Loucy (cell line): ENCODE results near the gene DRAM1.

Source experiments
- H2AFZ ChIP-seq: fragments of 200-600 bp; sonication (generic); 2 replicates; pipeline ENCODE4 v1.6.0; 2016; ENCODE audit warnings: antibody characterized with exemption, mild to moderate bottlenecking, low read length, moderate library complexity
- H3F3A ChIP-seq: fragments of 200-600 bp; 2 replicates; pipeline ENCODE4 v1.6.0; 2016; ENCODE audit warnings: antibody characterized with exemption, low read depth, mild to moderate bottlenecking
- H3K27me3 ChIP-seq: fragments of 200-600 bp; sonication (generic); 2 replicates; pipeline ENCODE4 v1.6.1; 2014; ENCODE audit warnings: low read length, mild to moderate bottlenecking; ENCODE audit not compliant: insufficient read depth, poor library complexity, severe bottlenecking
- H3K36me3 ChIP-seq: fragments of 200-600 bp; sonication (generic); 2 replicates; pipeline ENCODE4 v1.6.1; 2016; ENCODE audit warnings: low read length; ENCODE audit not compliant: insufficient read depth
- H3K4me1 ChIP-seq: fragments of 200-600 bp; sonication (generic); 2 replicates; pipeline ENCODE4 v1.5.1; 2014; ENCODE audit warnings: low read length, mild to moderate bottlenecking; ENCODE audit not compliant: insufficient read depth, poor library complexity, severe bottlenecking
- H3K4me2 ChIP-seq: fragments of 200-600 bp; sonication (generic); 2 replicates; pipeline ENCODE4 v1.6.0; 2014; ENCODE audit warnings: antibody characterized with exemption, low read length, low read depth, mild to moderate bottlenecking; ENCODE audit not compliant: poor library complexity, severe bottlenecking
- H3K4me3 ChIP-seq: fragments of 200-600 bp; sonication (generic); 2 replicates; pipeline ENCODE4 v1.5.1; 2014; ENCODE audit warnings: low read length, mild to moderate bottlenecking, mixed read lengths; ENCODE audit not compliant: poor library complexity, severe bottlenecking
- H3K79me2 ChIP-seq: fragments of 200-600 bp; sonication (generic); 2 replicates; pipeline ENCODE4 v1.6.1; 2014; ENCODE audit warnings: low read length; ENCODE audit not compliant: insufficient read depth
- H3K9ac ChIP-seq: fragments of 200-600 bp; sonication (generic); 2 replicates; pipeline ENCODE4 v1.6.0; 2014; ENCODE audit warnings: mild to moderate bottlenecking, low read depth, low read length, moderate library complexity; ENCODE audit not compliant: poor library complexity, severe bottlenecking
- H3K9me2 ChIP-seq: fragments of 200-600 bp; sonication (generic); replicated peaks from 2 replicates; pipeline ENCODE4 v1.6.1; 2016; ENCODE audit warnings: low read depth, low read length, mixed read lengths
- H3K9me3 ChIP-seq: fragments of 200-600 bp; sonication (generic); 2 replicates; pipeline ENCODE4 v1.6.1; 2014; ENCODE audit warnings: mild to moderate bottlenecking, antibody characterized with exemption, low read length, low read depth; ENCODE audit not compliant: insufficient read depth
- H4K20me1 ChIP-seq: fragments of 200-600 bp; sonication (generic); 2 replicates; pipeline ENCODE4 v1.6.0; 2014; ENCODE audit warnings: antibody characterized with exemption, low read length, mild to moderate bottlenecking; ENCODE audit not compliant: insufficient read depth, poor library complexity, severe bottlenecking
- CTCF ChIP-seq: fragments of 200-600 bp; sonication (generic); conservative IDR thresholded peaks from 2 replicates; pipeline ENCODE4 v1.5.1; 2014; ENCODE audit warnings: mild to moderate bottlenecking, antibody characterized with exemption, low read length
- EZH2phosphoT487 ChIP-seq: fragments of 200-600 bp; IDR thresholded peaks from 2 replicates; pipeline ENCODE4 v1.6.1; 2018; ENCODE audit warnings: antibody characterized with exemption, mild to moderate bottlenecking, moderate library complexity, borderline replicate concordance

The DRAM1 gene

GRCh38 chr12:101919447-101919846 lies 42.1 kb downstream of the DRAM1 start:
- Histone ChIP-seq H3K4me1 (no peaks in the 10 kb centered on the region), H3K4me3 (no peak overlapping the region), H3K9ac (no peak overlapping the region), H3F3A (no peaks in the 10 kb centered on the region), H4K20me1 (no peaks in the 10 kb centered on the region), H3K9me3 (no peaks in the 10 kb centered on the region), H3K9me2 (no peaks in the 10 kb centered on the region), H3K79me2 (no peaks in the 10 kb centered on the region), H3K4me2 (no peak overlapping the region), H3K36me3 (no peaks in the 10 kb centered on the region), H2AFZ (no peak overlapping the region), H3K27me3 (no peaks in the 10 kb centered on the region)
- no peak for TF ChIP-seq CTCF

GRCh38 chr12:101920906-101921305 lies 43.5 kb downstream of the DRAM1 start:
- Histone ChIP-seq H3K4me2 (no peak overlapping the region), H4K20me1 (no peaks in the 10 kb centered on the region), H3K9me3 (no peaks in the 10 kb centered on the region), H3K4me1 (no peaks in the 10 kb centered on the region), H3K36me3 (no peaks in the 10 kb centered on the region), H3K9me2 (no peaks in the 10 kb centered on the region), H3K4me3 (no peak overlapping the region), H3K9ac (no peak overlapping the region), H3F3A (no peaks in the 10 kb centered on the region), H3K27me3 (no peaks in the 10 kb centered on the region), H2AFZ (no peak overlapping the region), H3K79me2 (no peaks in the 10 kb centered on the region)
- TF ChIP-seq EZH2phosphoT487 (no peak), CTCF (no peak)

- no peaks in the 10 kb centered on the region for H3K4me1 ChIP-seq
- no peaks in the 10 kb centered on the region for H3K36me3 ChIP-seq
- H4K20me1 ChIP-seq: no peaks in the 10 kb centered on the region
- no peaks in the 10 kb centered on the region for H3F3A ChIP-seq
- TF ChIP-seq EZH2phosphoT487: no peak
- no peak for TF ChIP-seq CTCF
- no peaks in the 10 kb centered on the region for H3K79me2 ChIP-seq
- no peaks in the 10 kb centered on the region for H3K27me3 ChIP-seq
- no peaks in the 10 kb centered on the region for H3K9me2 ChIP-seq
- no peak overlapping the region for H3K9ac ChIP-seq
- H3K4me3 ChIP-seq: no peak overlapping the region
- no peaks in the 10 kb centered on the region for H3K9me3 ChIP-seq
- no peak overlapping the region for H3K4me2 ChIP-seq
- H2AFZ ChIP-seq: no peak overlapping the region
Measured at GRCh38 chr12:101923045-101923718, 45.8 kb downstream of the DRAM1 start.
